GM11168 (cell line): ENCODE measurements around the gene C1S.
"Not testable (repeated sequence)": the region's sequence is repeated elsewhere in the genome, so short reads cannot be mapped to it uniquely, and the experiment has no call there.

Experiments used
- in situ Hi-C: fragments of 300-500 bp; cut with MboI; formaldehyde crosslinking; loops from one replicate; pipeline ENCODE4 v1.12.0; 2022; ENCODE audit warnings: low sequenced_read_pairs; ENCODE audit not compliant: unreplicated experiment

The C1S gene

GRCh38 chr12:7100239-7100638 is 39.7 kb downstream of the C1S start:
- in situ Hi-C loops, result no loop called here

DNA sequence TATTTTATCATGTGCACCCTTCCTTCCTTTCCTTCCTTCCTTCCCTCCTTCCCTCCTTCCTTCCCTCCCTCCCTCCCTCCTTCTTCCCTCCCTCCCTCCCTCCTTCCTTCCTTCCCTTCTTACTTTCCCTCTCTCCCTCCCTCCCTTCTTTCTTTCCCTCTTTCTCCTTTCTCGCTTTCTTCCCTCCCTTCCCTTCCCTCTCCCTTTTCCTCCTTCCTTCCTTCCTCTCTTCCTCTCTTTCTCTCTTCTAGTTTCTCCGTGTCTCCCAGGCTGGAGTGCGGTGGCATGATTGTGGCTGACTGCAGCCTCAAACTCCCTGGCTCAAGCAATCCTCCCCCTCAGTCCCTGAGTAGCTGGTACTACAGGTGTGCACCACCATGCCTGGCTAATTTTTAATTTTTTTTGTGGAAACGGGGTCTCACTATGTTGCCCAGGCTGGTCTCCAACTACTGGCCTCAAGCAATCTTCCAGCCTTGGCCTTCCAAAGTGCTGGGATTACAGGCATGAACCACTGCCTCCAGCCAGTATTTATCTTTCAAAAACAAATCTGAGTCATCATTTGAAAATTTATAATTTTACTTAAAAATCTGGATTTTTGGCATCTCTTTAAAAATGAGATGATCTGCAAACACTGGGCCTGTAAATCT is 40.7 kb downstream of the C1S start:
- in situ Hi-C loops, result no loop called here

DNA sequence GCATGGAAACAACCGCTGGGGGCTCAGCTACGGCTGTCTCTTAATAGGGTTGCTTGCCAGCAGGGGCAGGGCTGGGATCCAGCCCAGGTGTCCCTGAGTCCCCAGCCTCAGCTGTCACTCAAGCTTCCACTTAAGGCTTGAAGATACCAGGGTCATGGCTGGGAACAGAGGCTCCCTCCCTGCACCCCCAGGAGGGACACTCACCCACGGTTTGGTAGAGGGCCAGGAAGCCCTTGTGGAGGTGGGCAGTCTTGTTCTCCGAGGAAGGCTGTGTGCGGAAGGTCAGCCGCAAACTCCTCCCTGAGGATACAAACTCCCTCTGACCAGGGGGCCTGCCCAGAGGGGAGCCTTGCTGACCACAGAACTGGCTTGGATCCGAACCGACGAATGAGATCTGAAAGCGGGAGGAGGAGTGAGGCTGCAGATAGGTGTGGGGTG is 41.2 kb downstream of the C1S start:
- in situ Hi-C loops, result no loop called here

DNA sequence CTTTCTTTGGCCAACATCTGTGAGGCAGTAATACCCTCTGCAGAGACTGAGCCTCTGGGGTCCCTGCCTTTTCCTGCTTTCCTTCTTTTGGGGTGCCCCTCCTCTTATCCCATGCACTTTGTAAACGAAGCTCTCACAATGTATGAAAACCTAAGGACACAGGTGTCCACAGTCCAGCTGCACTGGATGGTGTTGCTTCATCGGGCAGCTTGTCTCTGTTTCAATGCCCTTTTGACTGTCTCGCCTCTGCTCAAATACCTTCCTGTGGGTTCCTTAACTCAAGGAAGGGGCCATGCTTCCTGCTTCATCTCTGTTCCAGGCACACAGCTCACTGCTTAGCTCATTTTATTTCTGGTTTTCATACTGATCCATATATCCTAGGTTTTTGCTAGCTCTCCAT is 42.1 kb downstream of the C1S start:
- in situ Hi-C loops, result no loop called here

DNA sequence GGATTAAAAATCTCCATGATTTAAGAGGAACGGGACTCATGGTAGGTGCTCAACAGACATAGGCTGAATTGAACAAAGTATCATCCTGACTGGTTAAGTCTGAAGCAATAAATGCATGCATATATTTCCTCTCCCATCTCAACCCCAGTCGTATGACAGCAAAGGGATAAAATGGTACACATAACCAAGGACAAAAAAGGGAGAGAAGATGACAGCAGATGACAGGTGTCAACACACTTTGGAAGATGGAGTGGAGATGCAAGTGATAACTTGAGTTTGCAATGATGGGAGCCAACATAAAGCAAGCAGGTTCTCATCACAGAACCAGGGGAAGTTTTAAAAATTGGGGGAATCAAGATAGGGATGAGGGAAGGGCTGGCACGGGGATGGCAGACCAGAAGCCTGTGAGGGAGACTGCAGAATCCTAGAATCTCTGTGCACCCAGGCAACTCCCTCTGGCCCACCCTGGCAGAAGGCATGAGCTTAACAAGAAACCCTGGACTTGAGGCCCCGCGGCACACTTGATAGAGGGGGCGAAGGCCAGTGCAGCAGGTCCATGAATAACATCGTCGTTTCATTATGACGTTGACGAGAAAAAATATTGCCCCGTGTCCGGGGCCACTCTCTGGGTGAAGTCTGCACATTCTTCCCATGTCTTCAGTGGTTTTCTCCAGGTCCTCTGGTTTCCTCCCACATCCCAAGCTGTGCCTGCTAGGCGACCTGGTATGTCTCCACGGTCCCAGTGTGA is 43.5 kb downstream of the C1S start:
- in situ Hi-C loops, result no loop called here

- in situ Hi-C loops, result no loop called here
Observed at GRCh38 chr12:7106082-7106481, 45.6 kb downstream of the C1S start.

- in situ Hi-C loops, result not testable (repeated sequence)
Observed at GRCh38 chr12:7107181-7107580, 46.7 kb downstream of the C1S start.

- in situ Hi-C loops, result no loop called here
Observed at GRCh38 chr12:7107636-7108002, 47.1 kb downstream of the C1S start.

GRCh38 chr12:7108003-7108795 is 47.7 kb downstream of the C1S start:
- in situ Hi-C loops, result no loop called here

- in situ Hi-C loops, result no loop called here
Observed at GRCh38 chr12:7108796-7109571, 48.5 kb downstream of the C1S start, which contains the start of gene C1RL. Gene C1RL, minus strand, starts transcription at chr12:7109214. Its CDS starts 34 bp downstream, at chr12:7109180.

DNA sequence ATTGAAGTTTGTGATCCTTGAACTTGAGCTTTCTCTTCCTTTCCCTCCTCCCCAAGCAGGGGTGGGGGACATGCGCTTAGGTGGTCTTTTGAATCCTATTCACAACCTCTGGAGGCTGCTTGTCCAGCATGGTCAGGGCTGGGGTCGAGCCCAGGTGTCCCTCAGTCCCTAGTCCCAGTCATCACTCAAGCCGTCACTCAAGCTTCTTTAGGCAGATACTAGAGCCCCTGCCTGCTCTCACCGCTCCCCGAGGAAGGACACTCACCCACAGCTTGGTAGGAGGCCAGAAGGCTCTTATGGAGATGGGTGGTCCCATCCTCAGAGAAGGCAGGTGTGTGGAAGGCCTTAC is 49.0 kb downstream of the C1S start:
- in situ Hi-C loops, result no loop called here

DNA sequence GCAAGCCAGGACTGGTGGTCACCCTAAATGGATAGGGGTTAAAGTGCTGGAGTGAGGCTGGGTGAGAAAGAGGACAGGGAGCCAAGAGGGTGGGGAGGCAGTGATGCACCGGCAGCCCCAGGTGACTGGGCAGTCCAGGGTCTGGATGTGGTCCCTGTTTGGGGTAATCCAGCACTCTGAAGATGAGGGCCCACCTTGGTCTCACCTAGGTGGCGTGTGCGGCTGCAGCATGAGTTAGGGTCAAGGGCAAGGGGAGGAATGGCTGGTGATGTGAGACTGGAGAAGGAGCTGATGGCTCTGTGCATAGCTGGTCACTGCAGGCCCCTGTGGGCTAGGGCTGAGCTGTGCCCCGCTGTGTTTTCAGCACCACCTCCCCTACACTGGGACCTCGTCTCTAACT is 50.1 kb downstream of the C1S start:
- in situ Hi-C loops, result no loop called here

DNA sequence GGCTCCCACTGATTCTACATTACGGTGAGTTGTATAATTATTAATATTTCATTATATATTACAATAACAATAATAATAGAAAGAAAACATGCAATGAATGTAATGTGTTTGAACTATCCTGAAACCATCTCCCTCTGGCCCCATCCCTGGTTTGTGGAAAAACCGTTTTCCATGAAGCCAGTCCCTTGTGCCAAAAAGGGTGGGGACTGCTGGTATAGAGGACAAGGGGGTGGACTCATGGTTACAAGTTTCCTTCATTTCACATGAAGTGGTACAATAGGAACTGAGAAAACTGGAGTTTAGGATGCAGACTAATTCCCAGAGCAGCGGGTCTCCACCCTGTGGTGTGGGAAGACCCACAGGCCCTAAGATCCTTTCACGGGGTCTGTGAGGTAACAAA is 51.5 kb downstream of the C1S start:
- in situ Hi-C loops, result no loop called here

DNA sequence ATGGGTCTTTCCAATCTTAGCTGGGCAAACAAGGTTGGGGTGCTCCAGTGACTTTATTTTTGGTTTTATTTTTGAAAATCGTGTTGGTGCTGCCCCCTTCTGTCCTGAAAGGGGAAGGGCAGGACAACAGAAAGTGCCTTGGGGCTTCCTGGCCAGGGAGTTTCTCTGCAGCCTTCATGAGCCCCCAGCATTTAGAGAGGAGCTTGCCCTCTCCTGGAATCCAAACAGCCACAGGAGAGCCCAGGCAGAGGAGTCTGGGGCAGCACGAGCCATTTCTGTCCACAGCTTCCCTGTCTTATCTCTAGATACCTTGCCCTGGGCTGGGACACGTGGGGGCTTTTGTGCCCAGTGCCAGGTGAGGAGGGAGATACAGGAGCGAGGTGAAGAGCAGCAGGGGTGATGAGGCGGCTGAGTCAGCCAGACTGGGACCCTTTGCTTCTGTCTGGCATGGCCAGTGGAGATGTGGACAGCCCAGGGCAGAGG is 52.9 kb downstream of the C1S start:
- in situ Hi-C loops, result no loop called here

- in situ Hi-C loops, result no loop called here
Observed at GRCh38 chr12:7114008-7114407, 53.5 kb downstream of the C1S start.

- in situ Hi-C loops, result no loop called here
Observed at GRCh38 chr12:7114851-7115250, 54.3 kb downstream of the C1S start.

DNA sequence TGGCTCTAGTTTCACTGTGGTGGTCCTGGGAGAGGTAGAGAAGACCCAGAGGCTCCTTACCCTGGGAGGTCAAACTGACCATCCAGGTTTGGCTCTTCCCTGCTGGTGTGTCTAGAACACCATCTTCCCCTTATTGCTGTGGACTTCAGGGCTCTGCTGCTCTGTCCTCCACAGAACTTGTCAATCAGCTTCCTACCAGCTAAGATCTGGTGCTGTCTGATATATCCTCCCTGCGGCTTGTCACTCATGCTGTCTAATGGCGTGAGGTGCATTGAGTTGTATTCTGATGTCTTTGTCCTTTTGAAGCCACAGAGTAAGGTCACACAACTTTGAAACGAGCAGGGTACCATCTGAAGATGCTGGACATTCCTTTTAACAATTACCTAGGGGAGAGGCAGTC is 55.7 kb downstream of the C1S start:
- in situ Hi-C loops, result no loop called here

GRCh38 chr12:7116916-7117315 is 56.4 kb downstream of the C1S start:
- in situ Hi-C loops, result no loop called here

DNA sequence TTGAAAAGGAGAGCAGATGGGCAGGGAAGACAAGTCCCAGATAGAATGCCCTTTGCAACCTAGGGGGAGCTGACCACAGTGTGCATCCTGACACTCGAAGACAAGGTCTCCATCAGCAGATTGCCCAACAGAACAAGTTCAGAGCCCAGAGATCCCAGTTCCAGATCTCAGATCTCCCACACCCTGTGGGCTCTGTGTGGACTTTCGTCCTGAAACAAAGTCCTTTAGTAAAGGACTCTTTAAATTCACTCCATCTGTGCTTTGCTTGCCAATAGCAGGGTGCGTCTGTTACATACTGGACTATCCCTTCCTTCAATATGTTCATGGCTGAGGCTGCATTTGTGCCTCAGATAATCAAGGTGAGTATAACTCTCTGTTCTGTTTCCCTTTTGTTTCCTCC is 57.2 kb downstream of the C1S start:
- in situ Hi-C loops, result no loop called here

DNA sequence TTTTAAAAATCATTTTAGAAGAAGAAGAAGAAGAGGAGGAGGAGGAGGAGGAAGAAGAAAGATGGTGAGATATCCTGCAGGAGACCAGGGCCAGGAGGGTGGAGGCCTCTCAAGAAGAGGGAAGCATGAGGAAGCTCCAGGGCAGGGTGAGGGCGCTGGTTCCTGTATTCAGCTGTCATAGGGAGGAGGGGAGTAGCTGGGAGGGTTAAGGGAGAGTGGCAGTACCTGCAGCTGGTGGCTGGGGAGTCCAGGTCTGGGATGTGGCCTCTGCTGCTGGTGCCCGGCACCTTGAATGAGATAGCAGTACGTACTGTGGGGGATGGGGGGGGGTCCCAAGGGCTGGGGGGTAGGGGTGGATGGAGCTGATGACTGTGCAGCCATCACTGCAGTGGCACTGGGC is 58.4 kb downstream of the C1S start:
- in situ Hi-C loops, result no loop called here
